ENCODE measurements around the gene ZNF784. TPM values are rescaled to one million over a fixed set of nuclear protein-coding genes. Genes with fewer than 3 reads are reported as not detected.

The ZNF784 gene, protein sequence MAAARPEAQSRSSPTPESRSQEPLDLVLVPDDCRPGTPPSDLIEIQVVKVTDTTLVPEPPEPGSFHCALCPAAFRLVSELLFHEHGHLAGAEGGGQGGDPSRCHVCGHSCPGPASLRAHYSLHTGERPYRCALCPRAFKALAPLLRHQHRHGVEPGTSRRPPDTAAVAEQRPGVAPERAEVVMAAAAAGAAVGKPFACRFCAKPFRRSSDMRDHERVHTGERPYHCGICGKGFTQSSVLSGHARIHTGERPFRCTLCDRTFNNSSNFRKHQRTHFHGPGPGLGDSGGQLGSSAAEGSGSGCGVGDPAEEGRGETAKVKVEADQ
- 6.8 TPM for total RNA-seq (ENCODE audit: unreplicated experiment)
- long read RNA-seq = 0 reads

DNA sequence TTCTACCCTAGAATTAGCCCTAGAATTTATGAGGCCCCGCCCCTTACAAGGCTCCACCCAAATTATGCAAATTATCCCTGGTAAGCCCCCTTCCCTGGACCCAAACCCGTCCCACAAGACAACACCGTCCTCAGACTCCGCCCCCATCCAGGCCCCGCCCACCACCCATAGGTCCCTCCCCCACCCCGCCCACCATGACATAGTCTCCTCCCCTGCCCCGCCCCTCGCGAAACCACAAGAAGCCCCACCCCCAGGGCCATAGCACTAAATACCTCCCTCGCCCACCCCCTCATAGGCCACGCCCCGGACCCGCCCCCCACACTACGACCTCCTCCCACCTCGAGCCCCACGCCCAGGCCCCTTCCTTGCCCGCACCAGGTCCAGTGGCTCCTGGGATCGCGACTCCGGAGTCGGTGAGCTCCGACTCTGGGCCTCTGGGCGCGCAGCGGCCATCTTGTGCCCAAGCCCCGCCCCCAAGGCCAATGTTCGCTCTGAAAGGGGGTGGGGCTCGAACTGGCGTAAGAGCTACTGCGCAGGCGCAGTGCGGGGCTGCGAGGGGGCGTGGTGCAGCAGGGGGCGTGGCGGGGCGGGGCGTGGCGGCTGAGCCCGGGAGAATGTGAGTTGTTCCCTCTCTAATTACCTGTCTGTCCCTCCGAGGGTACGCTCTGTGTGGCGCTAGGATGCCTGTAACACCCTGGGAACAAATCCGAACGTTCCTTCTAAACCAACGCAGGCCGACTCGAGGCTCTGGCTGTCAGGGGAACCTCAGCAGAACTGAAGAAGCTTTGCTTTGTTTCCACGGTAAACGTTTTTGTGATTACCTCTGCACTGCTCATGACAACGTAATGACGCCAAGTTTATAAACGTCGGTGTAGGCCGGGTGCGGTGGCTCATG is at the start of gene ZNF784:
Gene ZNF784, minus strand, starts transcription at position 458 of the 895 bp plus-strand sequence. Its CDS starts 5 bp downstream, at position 453.
- peaks cover 7% of the 10 kb centered on the region for H3K27me3 Mint-ChIP-seq (ENCODE audit: unreplicated experiment)
- H3K27ac Mint-ChIP-seq (ENCODE audit: unreplicated experiment) = peak within 1 kb of the TSS; percentile 74
- H3K9me3 Mint-ChIP-seq (ENCODE audit: unreplicated experiment) = no peaks in the 10 kb centered on the region
- TF ChIP-seq, protein P1, sequence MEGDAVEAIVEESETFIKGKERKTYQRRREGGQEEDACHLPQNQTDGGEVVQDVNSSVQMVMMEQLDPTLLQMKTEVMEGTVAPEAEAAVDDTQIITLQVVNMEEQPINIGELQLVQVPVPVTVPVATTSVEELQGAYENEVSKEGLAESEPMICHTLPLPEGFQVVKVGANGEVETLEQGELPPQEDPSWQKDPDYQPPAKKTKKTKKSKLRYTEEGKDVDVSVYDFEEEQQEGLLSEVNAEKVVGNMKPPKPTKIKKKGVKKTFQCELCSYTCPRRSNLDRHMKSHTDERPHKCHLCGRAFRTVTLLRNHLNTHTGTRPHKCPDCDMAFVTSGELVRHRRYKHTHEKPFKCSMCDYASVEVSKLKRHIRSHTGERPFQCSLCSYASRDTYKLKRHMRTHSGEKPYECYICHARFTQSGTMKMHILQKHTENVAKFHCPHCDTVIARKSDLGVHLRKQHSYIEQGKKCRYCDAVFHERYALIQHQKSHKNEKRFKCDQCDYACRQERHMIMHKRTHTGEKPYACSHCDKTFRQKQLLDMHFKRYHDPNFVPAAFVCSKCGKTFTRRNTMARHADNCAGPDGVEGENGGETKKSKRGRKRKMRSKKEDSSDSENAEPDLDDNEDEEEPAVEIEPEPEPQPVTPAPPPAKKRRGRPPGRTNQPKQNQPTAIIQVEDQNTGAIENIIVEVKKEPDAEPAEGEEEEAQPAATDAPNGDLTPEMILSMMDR (IDR thresholded peaks at IDR 0.05; ENCODE audit: unreplicated experiment) = no peak
- peaks cover 16% of the 10 kb centered on the region for H3K4me1 Mint-ChIP-seq (ENCODE audit: unreplicated experiment)
- DNase-seq (ENCODE audit: low spot score) = peak; percentile 97
- peak within 1 kb of the TSS; percentile 89 for H3K4me3 Mint-ChIP-seq (ENCODE audit: unreplicated experiment)
- H3K36me3 Mint-ChIP-seq (ENCODE audit: low read depth, unreplicated experiment) = peaks cover 7% of the 10 kb centered on the region

DNA sequence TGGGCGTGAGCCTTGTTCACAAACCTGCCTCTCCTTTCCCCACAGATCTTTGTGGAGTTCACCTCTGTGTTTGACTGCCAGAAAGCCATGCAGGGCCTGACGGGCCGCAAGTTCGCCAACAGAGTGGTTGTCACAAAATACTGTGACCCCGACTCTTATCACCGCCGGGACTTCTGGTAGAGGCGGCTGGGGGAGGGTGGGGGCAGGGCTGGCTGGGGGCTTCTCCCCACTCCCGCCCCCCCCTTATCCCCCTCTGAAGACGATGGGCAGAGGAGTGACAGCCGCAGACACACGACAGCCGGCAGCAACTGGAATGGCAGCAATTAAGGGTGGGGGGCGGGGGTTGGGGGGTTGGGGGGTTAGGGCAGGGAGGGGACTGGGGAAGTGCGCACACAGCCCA is 49.5 kb upstream of the ZNF784 start:
- Mint-ChIP-seq H3K4me1 (ENCODE audit: unreplicated experiment) (peaks cover 52% of the 10 kb centered on the region), H3K27ac (ENCODE audit: unreplicated experiment) (peak overlapping the region; percentile 92), H3K4me3 (ENCODE audit: unreplicated experiment) (peak overlapping the region; percentile 63), H3K36me3 (ENCODE audit: low read depth, unreplicated experiment) (peaks cover 56% of the 10 kb centered on the region), H3K27me3 (ENCODE audit: unreplicated experiment) (peaks cover 33% of the 10 kb centered on the region), H3K9me3 (ENCODE audit: unreplicated experiment) (no peaks in the 10 kb centered on the region)
- no peak for DNase-seq (ENCODE audit: low spot score)
- TF ChIP-seq, protein P1 (IDR thresholded peaks at IDR 0.05; ENCODE audit: unreplicated experiment) = no peak

DNA sequence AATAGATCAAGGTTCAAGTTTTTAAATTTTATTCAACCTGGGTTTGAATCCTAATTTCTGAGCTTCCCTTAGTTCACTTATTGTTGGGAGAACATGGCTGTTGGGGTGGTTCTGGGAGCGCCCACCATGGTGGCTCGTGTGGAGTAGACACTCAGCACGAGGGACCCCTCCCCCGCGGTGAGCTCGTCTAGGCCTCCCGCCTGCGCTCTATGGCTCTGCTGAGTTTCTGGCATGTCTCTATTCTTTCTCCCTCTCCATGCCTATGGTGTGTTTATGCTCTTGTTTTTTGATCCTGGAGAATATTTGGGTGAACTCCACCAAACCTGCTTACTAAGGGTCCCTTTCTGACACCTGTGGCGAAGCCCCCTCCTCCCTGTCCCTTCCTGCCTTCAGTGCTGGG is 49.1 kb upstream of the ZNF784 start:
- H3K4me1 Mint-ChIP-seq (ENCODE audit: unreplicated experiment) = peaks cover 48% of the 10 kb centered on the region
- DNase-seq (ENCODE audit: low spot score) = no peak
- peak overlapping the region; percentile 63 for H3K4me3 Mint-ChIP-seq (ENCODE audit: unreplicated experiment)
- H3K9me3 Mint-ChIP-seq (ENCODE audit: unreplicated experiment) = no peaks in the 10 kb centered on the region
- H3K27me3 Mint-ChIP-seq (ENCODE audit: unreplicated experiment) = peaks cover 33% of the 10 kb centered on the region
- peak overlapping the region; percentile 92 for H3K27ac Mint-ChIP-seq (ENCODE audit: unreplicated experiment)
- peaks cover 51% of the 10 kb centered on the region for H3K36me3 Mint-ChIP-seq (ENCODE audit: low read depth, unreplicated experiment)
- TF ChIP-seq, protein P1 (IDR thresholded peaks at IDR 0.05; ENCODE audit: unreplicated experiment) = no peak

DNA sequence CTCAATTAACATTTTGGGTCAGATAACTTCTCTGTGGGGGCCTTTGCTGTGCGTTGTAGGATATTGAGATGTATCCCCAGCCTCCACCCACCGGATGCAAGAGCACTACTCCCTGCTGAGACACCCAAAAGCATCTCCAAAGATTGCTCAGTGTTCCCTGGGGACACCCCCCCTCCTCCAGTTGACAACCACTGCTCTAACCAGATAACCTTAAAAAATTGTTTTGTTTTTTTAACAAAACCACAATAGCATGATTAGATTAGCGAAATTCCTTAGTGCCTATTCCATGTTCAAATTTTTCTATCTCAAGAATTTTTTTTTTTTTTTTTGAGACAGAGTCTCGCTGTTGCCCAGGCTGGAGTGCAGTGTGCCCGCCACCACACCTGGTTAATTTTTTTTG is 48.1 kb upstream of the ZNF784 start:
- DNase-seq (ENCODE audit: low spot score) = no peak
- Mint-ChIP-seq H3K9me3 (ENCODE audit: unreplicated experiment) (no peaks in the 10 kb centered on the region), H3K27me3 (ENCODE audit: unreplicated experiment) (peaks cover 33% of the 10 kb centered on the region), H3K4me1 (ENCODE audit: unreplicated experiment) (peaks cover 38% of the 10 kb centered on the region), H3K36me3 (ENCODE audit: low read depth, unreplicated experiment) (peaks cover 52% of the 10 kb centered on the region), H3K4me3 (ENCODE audit: unreplicated experiment) (peak overlapping the region; percentile 78), H3K27ac (ENCODE audit: unreplicated experiment) (peak overlapping the region; percentile 72)
- TF ChIP-seq, protein P1 (IDR thresholded peaks at IDR 0.05; ENCODE audit: unreplicated experiment) = no peak
